Naive thymus-derived CD8-positive, alpha-beta T cell (primary cell): ENCODE data around the gene KCTD11. TPM values are rescaled to one million over a fixed set of nuclear protein-coding genes. Genes with fewer than 3 reads are reported as not detected.
A peak's percentile ranks its signal among the peaks of the same experiment; 100 is the strongest.

Experiments
- ATAC-seq, 2 donors: fragments of 150-1000 bp; cut with Tn5 transposase in 1 of 2; sonication (Bioruptor Pico), chemical (Tn5 transposase) in 1 of 2; 1 replicate in 1 of 2; 2 replicates in 1 of 2; pipeline ENCODE4 v1.10.0; 2021; ENCODE audit warnings: mild to moderate bottlenecking in 2 of 2, moderate library complexity in 2 of 2
- POLR2A ChIA-PET: fragments of 350-600 bp; sonication (Branson Sonifier 250); formaldehyde crosslinking; loops from one replicate; lab custom pipeline; 2021; ENCODE audit warnings: antibody characterized with exemption; lab: Charles Lee
- DNase-seq, 10 donors: peaks; one replicate each; pipeline versions ENCODE4 v3.0.0 to v3.0.0-alpha.2; 2020 to 2022
- H3K27ac Mint-ChIP-seq, 10 donors: one replicate each; pipeline ENCODE4 v1.8.0; 2020 to 2022; ENCODE audit warnings: mild to moderate bottlenecking in 10 of 10, mixed read lengths in 10 of 10, moderate library complexity in 4 of 10, inconsistent platforms in 1 of 10
- H3K27me3 Mint-ChIP-seq, 5 donors: one replicate each; pipeline ENCODE4 v1.8.0; 2021 to 2022; ENCODE audit warnings: mixed read lengths in 5 of 5
- H3K36me3 Mint-ChIP-seq, 3 donors: one replicate each; pipeline ENCODE4 v1.8.0; 2020 to 2022; ENCODE audit warnings: mixed read lengths in 3 of 3, mild to moderate bottlenecking in 2 of 3, inconsistent platforms in 1 of 3
- H3K4me1 Mint-ChIP-seq, 4 donors: one replicate each; pipeline ENCODE4 v1.8.0; 2021 to 2022; ENCODE audit warnings: mixed read lengths in 4 of 4
- H3K4me3 Mint-ChIP-seq, 10 donors: one replicate each; pipeline ENCODE4 v1.8.0; 2020 to 2022; ENCODE audit warnings: mild to moderate bottlenecking in 10 of 10, mixed read lengths in 10 of 10, moderate library complexity in 6 of 10, inconsistent platforms in 1 of 10
- H3K9me3 Mint-ChIP-seq, 9 donors: one replicate each; pipeline ENCODE4 v1.8.0; 2020 to 2022; ENCODE audit warnings: mixed read lengths in 9 of 9, mild to moderate bottlenecking in 3 of 9, inconsistent platforms in 1 of 9, moderate library complexity in 1 of 9
- polyA plus RNA-seq, 3 donors: library from polyadenylated mRNA; unstranded; fragments of 300-500 nt; fragmentation: Illumina TruSeq; gene quantifications; one replicate each; pipeline ENCODE4 v1.2.3, GENCODE V29; 2021
- total RNA-seq, 8 experiments: library from RNA in 2 of 8; stranded (reverse) in 2 of 8; gene quantifications; one replicate each; pipeline ENCODE4 v1.2.3 and lab custom pipeline; 2021 to 2026

Gene KCTD11
- total and polyA plus RNA-seq, 5 experiments from 2014 or later, result 1.2 to 5.0 (median 1.6) TPM

- Mint-ChIP-seq H3K9me3 (no peaks in the 10 kb centered on the region), H3K27ac (peak overlapping the region in 4 of 10 donors; percentile 31 to 65 (median 50))
Measured at GRCh38 chr17:7323731-7324437, 28.1 kb upstream of the KCTD11 start.

DNA sequence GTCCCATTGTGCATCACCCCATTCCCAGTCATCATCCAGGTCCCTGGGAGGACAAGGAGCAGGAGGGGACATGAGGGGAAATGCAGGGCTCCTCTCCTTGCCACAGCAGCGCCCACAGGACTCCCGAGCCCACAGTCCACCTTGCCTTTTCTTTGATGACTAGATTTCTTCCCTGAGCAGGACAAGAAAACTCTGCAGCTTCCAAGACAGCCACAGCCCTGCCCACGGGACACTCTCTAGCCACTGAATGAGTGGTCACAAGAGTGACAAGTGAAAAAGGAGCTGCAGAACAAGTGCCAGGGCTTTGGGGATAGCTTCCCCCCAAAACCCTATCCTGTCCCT is 27.6 kb upstream of the KCTD11 start:
- peaks cover 0 to 2% (median 0%) of the 10 kb centered on the region in 5 donors for H3K27me3 Mint-ChIP-seq
- peaks cover 17 to 33% (median 20%) of the 10 kb centered on the region in 4 donors for H3K4me1 Mint-ChIP-seq
- DNase-seq (no peak), ATAC-seq (no peak)
- POLR2A ChIA-PET, result interaction anchor here (0.9 to 10.5 kb wide), 4 partner anchors 12 to 26 kb away, joined by 3 to 168 read pairs (median 33); partner anchors contain the start of genes ACAP1, EIF5A and GPS2
- H3K27ac Mint-ChIP-seq, result peak overlapping the region in 1 of 10 donors; percentile 60
- H3K4me3 Mint-ChIP-seq, result no peak overlapping the region
- H3K9me3 Mint-ChIP-seq, result no peaks in the 10 kb centered on the region
- peaks cover 0 to 50% (median 0%) of the 10 kb centered on the region in 3 donors for H3K36me3 Mint-ChIP-seq

More at GRCh38 chr17:7323731-7324437, 28.1 kb upstream of the KCTD11 start:
- Mint-ChIP-seq H3K27me3 (no peaks in the 10 kb centered on the region), H3K36me3 (peaks cover 0 to 51% (median 0%) of the 10 kb centered on the region in 3 donors), H3K4me1 (peaks cover 17 to 31% (median 19%) of the 10 kb centered on the region in 4 donors), H3K4me3 (no peak overlapping the region)
- DNase-seq, result peak in 9 of 10 donors; percentile 34 to 77 (median 62)
- POLR2A ChIA-PET, result interaction anchor here (2.4 to 10.5 kb wide), 3 partner anchors 12 to 27 kb away, joined by 16 to 168 read pairs (median 50); partner anchors contain the start of genes ACAP1, EIF5A and GPS2
- peak; percentile 41 to 53 for ATAC-seq

DNA sequence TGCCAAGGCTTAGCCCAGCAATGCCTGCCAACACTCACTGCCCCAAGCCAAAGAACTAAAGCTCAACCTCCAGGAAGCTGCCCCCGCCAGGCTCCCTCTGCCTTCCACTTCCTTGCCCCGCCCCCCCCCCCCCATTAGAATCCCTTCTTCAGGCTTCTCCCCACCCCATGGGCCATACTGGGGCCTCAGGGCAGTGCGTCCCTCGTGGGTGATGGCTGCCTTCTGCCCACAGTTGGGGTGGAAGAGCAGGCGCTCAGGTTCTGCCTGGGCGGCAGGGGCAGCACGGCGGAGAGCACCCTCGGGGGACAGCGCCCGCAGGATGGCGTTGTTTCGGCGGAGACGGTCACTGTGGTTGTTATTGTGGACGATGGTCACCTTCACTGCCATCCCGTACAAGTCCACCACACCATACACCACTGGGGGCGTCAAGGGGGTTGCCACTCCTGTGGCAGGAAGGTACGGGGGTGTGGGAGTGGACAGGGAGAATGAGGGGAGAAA is 26.9 kb upstream of the KCTD11 start:
- DNase-seq (no peak), ATAC-seq (no peak)
- POLR2A ChIA-PET, result interaction anchor here (0.9 to 10.5 kb wide), 4 partner anchors 11 to 26 kb away, joined by 3 to 168 read pairs (median 33); partner anchors contain the start of genes ACAP1, EIF5A and GPS2
- Mint-ChIP-seq H3K4me3 (peak overlapping the region in 1 of 10 donors; percentile 38), H3K9me3 (no peaks in the 10 kb centered on the region), H3K4me1 (peaks cover 22 to 37% (median 27%) of the 10 kb centered on the region in 4 donors), H3K27ac (peak overlapping the region in 2 of 10 donors; percentile 37 to 74), H3K27me3 (peaks cover 0 to 2% (median 0%) of the 10 kb centered on the region in 5 donors), H3K36me3 (peaks cover 0 to 44% (median 0%) of the 10 kb centered on the region in 3 donors)

DNA sequence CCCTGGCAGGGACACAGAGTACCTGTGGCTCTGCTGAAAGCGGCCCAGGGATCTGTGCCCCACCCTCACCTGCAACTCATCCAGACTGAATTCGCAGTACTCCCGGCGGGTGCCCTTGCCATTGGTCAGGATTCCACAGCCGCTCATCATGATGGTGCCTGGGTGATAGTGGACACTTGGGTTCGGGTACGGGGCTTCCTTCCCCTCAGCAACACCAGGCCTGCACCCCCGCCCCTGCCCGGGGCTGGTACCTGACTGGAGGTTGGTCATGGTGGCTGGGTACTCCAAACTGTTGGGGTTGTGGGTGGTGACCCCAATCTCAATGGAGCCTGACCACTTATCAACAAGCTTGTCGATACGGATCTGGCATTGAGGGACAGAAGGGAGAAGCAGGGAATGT is 25.8 kb upstream of the KCTD11 start:
- peaks cover 26 to 42% (median 33%) of the 10 kb centered on the region in 4 donors for H3K4me1 Mint-ChIP-seq
- H3K9me3 Mint-ChIP-seq, result no peaks in the 10 kb centered on the region
- no peak for DNase-seq
- peaks cover 0 to 2% (median 0%) of the 10 kb centered on the region in 5 donors for H3K27me3 Mint-ChIP-seq
- peak overlapping the region in 4 of 10 donors; percentile 49 to 63 (median 54) for H3K27ac Mint-ChIP-seq
- H3K36me3 Mint-ChIP-seq, result peaks cover 0 to 35% (median 0%) of the 10 kb centered on the region in 3 donors
- POLR2A ChIA-PET, result interaction anchor here (1.5 to 10.5 kb wide), 3 partner anchors 10 to 18 kb away, joined by 3 to 168 read pairs (median 50); partner anchors contain the start of genes ACAP1, EIF5A and GPS2
- no peak for ATAC-seq
- no peak overlapping the region for H3K4me3 Mint-ChIP-seq

GRCh38 chr17:7327056-7327455 is 24.9 kb upstream of the KCTD11 start:
- ATAC-seq, result no peak
- Mint-ChIP-seq H3K4me3 (peak overlapping the region in 1 of 10 donors; percentile 10), H3K36me3 (peaks cover 0 to 27% (median 0%) of the 10 kb centered on the region in 3 donors), H3K27ac (peak overlapping the region in 1 of 10 donors; percentile 47), H3K4me1 (peaks cover 22 to 43% (median 33%) of the 10 kb centered on the region in 4 donors), H3K27me3 (peaks cover 0 to 2% (median 0%) of the 10 kb centered on the region in 5 donors), H3K9me3 (no peaks in the 10 kb centered on the region)
- no peak for DNase-seq
- POLR2A ChIA-PET, result interaction anchor here (1.5 to 10.5 kb wide), 3 partner anchors 9 to 17 kb away, joined by 3 to 168 read pairs (median 50); partner anchors contain the start of genes ACAP1, EIF5A and GPS2

- Mint-ChIP-seq H3K27me3 (peaks cover 0 to 2% (median 0%) of the 10 kb centered on the region in 5 donors), H3K9me3 (no peaks in the 10 kb centered on the region), H3K36me3 (peaks cover 0 to 22% (median 0%) of the 10 kb centered on the region in 3 donors), H3K4me1 (peaks cover 26 to 47% (median 37%) of the 10 kb centered on the region in 4 donors), H3K4me3 (peak overlapping the region in 4 of 10 donors; percentile 10 to 90 (median 52)), H3K27ac (peak overlapping the region in 2 of 10 donors; percentile 33 to 94)
- DNase-seq, result peak in 1 of 10 donors; percentile 61
- POLR2A ChIA-PET, result interaction anchor here (1.5 to 10.5 kb wide), 4 partner anchors 9 to 22 kb away, joined by 3 to 168 read pairs (median 48); partner anchors contain the start of genes ACAP1, EIF5A and GPS2
- no peak for ATAC-seq
Measured at GRCh38 chr17:7327501-7327900, 24.5 kb upstream of the KCTD11 start.

GRCh38 chr17:7328009-7328408 is 24.0 kb upstream of the KCTD11 start:
- no peak for ATAC-seq
- Mint-ChIP-seq H3K4me1 (peaks cover 29 to 52% (median 42%) of the 10 kb centered on the region in 4 donors), H3K4me3 (peak overlapping the region; percentile 75 to 98 (median 89)), H3K36me3 (peaks cover 0 to 20% (median 0%) of the 10 kb centered on the region in 3 donors), H3K9me3 (no peaks in the 10 kb centered on the region), H3K27ac (peak overlapping the region; percentile 84 to 95 (median 94)), H3K27me3 (peaks cover 0 to 2% (median 0%) of the 10 kb centered on the region in 5 donors)
- no peak for DNase-seq
- POLR2A ChIA-PET, result interaction anchor here (2.4 to 10.5 kb wide), 3 partner anchors 16 to 56 kb away, joined by 15 to 168 read pairs (median 45); partner anchors contain the start of genes EIF5A and GPS2

GRCh38 chr17:7328840-7329373 is 23.1 kb upstream of the KCTD11 start, which contains the start of gene NEURL4:
Gene NEURL4, minus strand, starts transcription at chr17:7329335. Its CDS starts 23 bp downstream, at chr17:7329312.
- ATAC-seq (peak; percentile 26 to 54), DNase-seq (peak in 1 of 10 donors; percentile 68)
- Mint-ChIP-seq H3K9me3 (no peaks in the 10 kb centered on the region), H3K4me1 (peaks cover 33 to 55% (median 47%) of the 10 kb centered on the region in 4 donors), H3K4me3 (peak within 1 kb of the TSS; percentile 90 to 98 (median 96)), H3K27ac (peak within 1 kb of the TSS; percentile 94 to 98 (median 98)), H3K27me3 (peaks cover 0 to 2% (median 0%) of the 10 kb centered on the region in 5 donors), H3K36me3 (peaks cover 0 to 17% (median 0%) of the 10 kb centered on the region in 3 donors)
- POLR2A ChIA-PET, result interaction anchor here (0.6 to 10.5 kb wide), 16 partner anchors 8 to 359 kb away, joined by 3 to 168 read pairs (median 7); partner anchors contain the start of genes EIF5A, GABARAP, GPS2 and MPDU1

DNA sequence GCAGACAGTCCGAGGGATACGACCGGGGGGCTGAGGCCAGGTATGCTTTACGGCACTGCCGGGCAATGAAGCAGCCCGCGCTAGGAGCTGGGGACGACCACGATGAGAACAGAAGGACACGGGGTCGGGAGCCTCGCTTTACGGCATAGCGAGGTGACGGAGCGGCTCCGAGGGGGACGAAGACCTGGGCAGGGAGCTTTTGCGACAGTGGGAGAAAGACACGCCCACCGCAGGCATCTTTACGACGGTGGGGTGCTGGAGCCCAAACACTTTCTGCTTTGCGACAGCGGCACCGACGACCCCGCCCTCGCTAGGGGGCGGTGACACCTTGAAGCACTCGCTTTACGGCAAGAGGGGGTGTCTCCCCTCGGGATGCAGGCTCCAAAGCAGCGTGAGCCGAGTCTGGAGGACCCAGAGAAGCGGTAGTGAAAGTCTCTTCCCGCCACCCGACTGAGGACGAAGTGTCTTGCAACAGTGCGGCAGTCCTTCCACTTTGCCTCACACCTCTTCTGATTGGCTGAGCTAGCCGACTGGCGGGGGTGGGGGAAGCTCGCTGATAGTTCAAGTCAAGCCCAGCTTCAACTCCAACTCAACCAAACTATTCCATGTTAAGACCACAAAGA is 22.5 kb upstream of the KCTD11 start:
- H3K4me1 Mint-ChIP-seq, result peaks cover 30 to 53% (median 43%) of the 10 kb centered on the region in 4 donors
- peaks cover 0 to 14% (median 0%) of the 10 kb centered on the region in 3 donors for H3K36me3 Mint-ChIP-seq
- ATAC-seq (peak; percentile 58 to 64), DNase-seq (peak; percentile 89 to 99 (median 95))
- H3K9me3 Mint-ChIP-seq, result no peaks in the 10 kb centered on the region
- POLR2A ChIA-PET, result interaction anchor here (0.5 to 10.5 kb wide), 29 partner anchors 8 to 358 kb away, joined by 3 to 168 read pairs (median 4); partner anchors contain the start of genes DVL2, EIF5A, GABARAP and GPS2
- peaks cover 0 to 2% (median 0%) of the 10 kb centered on the region in 5 donors for H3K27me3 Mint-ChIP-seq
- peak overlapping the region; percentile 90 to 98 (median 96) for H3K4me3 Mint-ChIP-seq
- peak overlapping the region; percentile 94 to 98 (median 98) for H3K27ac Mint-ChIP-seq

GRCh38 chr17:7329997-7330637 is 21.8 kb upstream of the KCTD11 start:
- Mint-ChIP-seq H3K27me3 (peaks cover 0 to 2% (median 0%) of the 10 kb centered on the region in 5 donors), H3K4me3 (peak overlapping the region; percentile 90 to 98 (median 96)), H3K36me3 (peaks cover 0 to 13% (median 0%) of the 10 kb centered on the region in 3 donors), H3K27ac (peak overlapping the region; percentile 94 to 98 (median 98)), H3K9me3 (no peaks in the 10 kb centered on the region), H3K4me1 (peaks cover 30 to 60% (median 48%) of the 10 kb centered on the region in 4 donors)
- ATAC-seq, result peak; percentile 73 to 74
- peak in 9 of 10 donors; percentile 62 to 89 (median 75) for DNase-seq
- POLR2A ChIA-PET, result interaction anchor here (0.5 to 10.5 kb wide), 30 partner anchors 7 to 357 kb away, joined by 3 to 168 read pairs (median 4); partner anchors contain the start of genes DVL2, EIF5A, GABARAP and GPS2
